ENCODE data around the gene GPATCH2.
"Not testable (repeated sequence)": the region's sequence is repeated elsewhere in the genome, so short reads cannot be mapped to it uniquely, and the experiment has no call there.

GPATCH2 gene

GRCh38 chr1:217419194-217419551, 211.7 kb downstream of the GPATCH2 start:
- Histone ChIP-seq H3K9ac (ENCODE audit: low read depth, low read length) (no peak overlapping the region), H3K9me3 (ENCODE audit: control insufficient read depth, insufficient read depth, low read length) (no peaks in the 10 kb centered on the region), H3K4me1 (ENCODE audit: insufficient read depth, low read length) (no peaks in the 10 kb centered on the region), H3K36me3 (ENCODE audit: insufficient read depth, low read length) (no peaks in the 10 kb centered on the region)

DNA sequence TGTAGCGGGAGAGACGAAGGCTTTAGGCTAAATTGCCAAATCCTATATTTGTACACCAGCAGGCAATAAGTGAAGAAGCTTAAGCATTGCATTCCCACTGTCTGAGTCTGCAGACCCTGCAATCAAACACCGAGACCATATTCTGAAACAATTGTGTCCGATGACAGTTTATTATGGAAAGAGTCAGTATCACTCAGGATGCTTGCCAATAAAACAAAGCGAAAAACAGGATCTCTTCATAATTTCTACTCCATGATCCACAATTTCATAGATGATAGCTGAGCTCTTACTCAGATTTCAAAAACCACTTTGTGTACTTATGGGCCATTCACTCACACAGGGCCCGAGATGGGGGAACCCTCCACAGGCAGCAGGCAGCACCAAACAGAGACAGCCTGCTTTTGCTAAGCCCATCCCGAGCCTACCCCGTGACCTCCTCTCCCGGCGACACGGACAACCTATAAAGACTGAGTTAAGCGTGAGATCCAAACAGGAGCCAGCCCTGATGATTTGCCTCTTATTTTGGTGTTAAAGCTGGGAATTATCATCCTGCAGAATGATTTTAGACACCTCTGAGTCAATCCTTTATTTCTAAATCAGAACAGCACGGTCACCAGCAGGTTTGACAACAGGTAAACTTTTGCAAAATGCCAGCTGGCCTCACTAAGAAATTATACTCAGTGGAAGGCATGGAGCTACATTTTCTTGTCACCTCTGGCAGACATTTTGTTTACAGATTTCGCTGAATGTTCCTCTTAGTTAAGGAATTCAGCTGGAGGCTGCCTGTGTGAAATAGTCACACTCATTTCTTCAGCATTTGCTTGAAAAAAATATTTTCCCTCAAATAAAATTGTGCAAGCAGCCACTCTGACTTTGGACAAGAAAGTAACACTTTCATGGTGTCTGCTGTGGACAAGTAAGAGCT, 212.4 kb downstream of the GPATCH2 start:
- H3K36me3 ChIP-seq (ENCODE audit: insufficient read depth, low read length): no peaks in the 10 kb centered on the region
- no peaks in the 10 kb centered on the region for H3K4me1 ChIP-seq (ENCODE audit: insufficient read depth, low read length)
- no peak overlapping the region for H3K9ac ChIP-seq (ENCODE audit: low read depth, low read length)
- H3K9me3 ChIP-seq (ENCODE audit: control insufficient read depth, insufficient read depth, low read length): no peaks in the 10 kb centered on the region

- Histone ChIP-seq H3K9me3 (ENCODE audit: control insufficient read depth, insufficient read depth, low read length) (no peaks in the 10 kb centered on the region), H3K36me3 (ENCODE audit: insufficient read depth, low read length) (no peaks in the 10 kb centered on the region), H3K9ac (ENCODE audit: low read depth, low read length) (no peak overlapping the region), H3K4me1 (ENCODE audit: insufficient read depth, low read length) (no peaks in the 10 kb centered on the region)
These were observed 213.5 kb downstream of the GPATCH2 start for GRCh38 chr1:217417363-217417762.

DNA sequence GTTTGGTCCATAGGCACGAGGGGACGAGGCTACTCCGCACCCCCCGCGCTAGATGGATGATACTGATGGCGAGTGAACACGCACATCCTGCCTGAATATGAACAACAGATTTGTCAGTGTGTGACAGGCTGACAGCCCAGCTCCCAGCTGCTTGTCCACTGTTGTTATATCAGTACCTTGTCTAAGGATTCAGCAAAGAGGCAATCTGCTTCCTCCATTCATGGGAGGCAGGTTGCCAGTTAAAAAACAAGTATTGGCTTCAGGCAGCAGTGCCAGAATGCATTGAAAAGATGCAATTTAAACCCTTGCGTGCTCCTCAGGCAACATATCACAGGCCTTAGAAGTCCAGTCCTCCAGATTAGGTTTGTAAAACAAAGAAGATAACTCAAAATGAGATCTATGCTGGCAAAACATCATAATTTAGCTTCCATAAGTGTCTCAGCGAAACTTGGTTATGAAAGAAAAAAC, 223.3 kb downstream of the GPATCH2 start:
- Histone ChIP-seq H3K9ac (ENCODE audit: low read depth, low read length) (no peak overlapping the region), H3K36me3 (ENCODE audit: insufficient read depth, low read length) (no peaks in the 10 kb centered on the region), H3K4me1 (ENCODE audit: insufficient read depth, low read length) (no peaks in the 10 kb centered on the region), H3K9me3 (ENCODE audit: control insufficient read depth, insufficient read depth, low read length) (no peaks in the 10 kb centered on the region)

- Histone ChIP-seq H3K36me3 (ENCODE audit: insufficient read depth, low read length) (no peaks in the 10 kb centered on the region), H3K9me3 (ENCODE audit: control insufficient read depth, insufficient read depth, low read length) (no peaks in the 10 kb centered on the region), H3K4me1 (ENCODE audit: insufficient read depth, low read length) (no peaks in the 10 kb centered on the region), H3K9ac (ENCODE audit: low read depth, low read length) (no peak overlapping the region)
These were observed 227.7 kb downstream of the GPATCH2 start for GRCh38 chr1:217403026-217403720.

- no peaks in the 10 kb centered on the region for H3K36me3 ChIP-seq (ENCODE audit: insufficient read depth, low read length)
- no peaks in the 10 kb centered on the region for H3K4me1 ChIP-seq (ENCODE audit: insufficient read depth, low read length)
- no peak overlapping the region for H3K9ac ChIP-seq (ENCODE audit: low read depth, low read length)
- H3K9me3 ChIP-seq (ENCODE audit: control insufficient read depth, insufficient read depth, low read length): no peaks in the 10 kb centered on the region
These were observed 228.6 kb downstream of the GPATCH2 start for GRCh38 chr1:217402301-217402700.

DNA sequence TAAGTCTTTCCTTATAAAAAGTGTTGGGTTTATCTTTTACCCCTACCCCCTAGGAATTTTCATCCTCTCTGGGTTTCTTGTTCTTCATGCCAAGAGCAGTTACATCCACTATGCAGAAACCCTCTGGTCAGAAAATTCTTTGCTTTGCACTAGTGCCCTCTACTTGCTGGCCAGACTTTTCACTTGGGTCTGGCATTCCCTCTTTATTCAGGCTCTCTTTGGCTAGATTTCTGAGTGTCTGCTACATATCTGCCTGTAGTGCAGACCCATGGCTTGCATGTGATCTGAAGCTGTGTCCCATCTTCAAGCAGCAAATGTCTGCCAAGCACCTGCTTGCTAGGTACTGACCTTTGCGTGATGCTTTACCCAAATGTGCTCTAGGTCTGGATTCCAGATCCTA, 237.0 kb downstream of the GPATCH2 start:
- H3K4me1 ChIP-seq (ENCODE audit: insufficient read depth, low read length): no peaks in the 10 kb centered on the region
- no peaks in the 10 kb centered on the region for H3K9me3 ChIP-seq (ENCODE audit: control insufficient read depth, insufficient read depth, low read length)
- H3K36me3 ChIP-seq (ENCODE audit: insufficient read depth, low read length): no peaks in the 10 kb centered on the region
- H3K9ac ChIP-seq (ENCODE audit: low read depth, low read length): no peak overlapping the region

DNA sequence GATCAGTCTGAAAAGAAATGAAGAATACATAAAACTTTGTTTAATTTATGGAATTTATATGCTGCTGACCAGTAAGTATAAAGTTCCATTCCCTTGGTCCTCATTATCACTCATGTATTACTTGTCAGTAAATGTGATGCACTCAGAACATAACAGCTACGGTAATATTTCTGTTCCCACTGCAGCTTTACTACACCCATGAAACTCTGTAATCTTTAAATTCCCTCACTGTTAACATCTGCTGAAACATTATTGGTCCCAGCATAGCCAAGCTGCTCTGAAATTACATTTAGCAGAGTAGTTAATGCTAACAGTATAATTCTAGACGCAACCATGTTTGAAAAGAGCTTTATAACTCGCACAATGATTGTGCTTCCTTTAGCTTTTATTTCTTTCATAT, 238.4 kb downstream of the GPATCH2 start:
- Histone ChIP-seq H3K9ac (ENCODE audit: low read depth, low read length) (no peak overlapping the region), H3K4me1 (ENCODE audit: insufficient read depth, low read length) (no peaks in the 10 kb centered on the region), H3K9me3 (ENCODE audit: control insufficient read depth, insufficient read depth, low read length) (no peaks in the 10 kb centered on the region), H3K36me3 (ENCODE audit: insufficient read depth, low read length) (no peaks in the 10 kb centered on the region)

DNA sequence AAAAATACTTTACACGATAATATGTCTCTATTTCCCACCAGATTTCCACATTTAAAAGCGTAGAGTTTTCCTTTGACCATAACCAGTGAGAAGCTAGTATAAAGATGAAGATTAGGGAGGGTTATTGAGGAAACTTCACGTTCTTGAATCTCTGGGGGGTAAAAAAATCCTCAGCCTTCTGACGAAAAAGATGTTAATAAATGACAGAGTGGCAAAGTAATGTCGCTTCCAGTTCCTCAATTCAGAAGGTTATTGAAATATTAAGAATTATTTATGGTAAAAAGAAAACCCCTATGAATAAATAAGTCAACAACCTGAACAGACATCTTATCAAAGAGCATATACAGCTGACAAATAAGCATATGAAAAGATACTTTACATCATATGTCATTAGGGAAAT, 241.0 kb downstream of the GPATCH2 start:
- no peaks in the 10 kb centered on the region for H3K36me3 ChIP-seq (ENCODE audit: insufficient read depth, low read length)
- H3K9me3 ChIP-seq (ENCODE audit: control insufficient read depth, insufficient read depth, low read length): no peaks in the 10 kb centered on the region
- H3K9ac ChIP-seq (ENCODE audit: low read depth, low read length): no peak overlapping the region
- H3K4me1 ChIP-seq (ENCODE audit: insufficient read depth, low read length): no peaks in the 10 kb centered on the region

DNA sequence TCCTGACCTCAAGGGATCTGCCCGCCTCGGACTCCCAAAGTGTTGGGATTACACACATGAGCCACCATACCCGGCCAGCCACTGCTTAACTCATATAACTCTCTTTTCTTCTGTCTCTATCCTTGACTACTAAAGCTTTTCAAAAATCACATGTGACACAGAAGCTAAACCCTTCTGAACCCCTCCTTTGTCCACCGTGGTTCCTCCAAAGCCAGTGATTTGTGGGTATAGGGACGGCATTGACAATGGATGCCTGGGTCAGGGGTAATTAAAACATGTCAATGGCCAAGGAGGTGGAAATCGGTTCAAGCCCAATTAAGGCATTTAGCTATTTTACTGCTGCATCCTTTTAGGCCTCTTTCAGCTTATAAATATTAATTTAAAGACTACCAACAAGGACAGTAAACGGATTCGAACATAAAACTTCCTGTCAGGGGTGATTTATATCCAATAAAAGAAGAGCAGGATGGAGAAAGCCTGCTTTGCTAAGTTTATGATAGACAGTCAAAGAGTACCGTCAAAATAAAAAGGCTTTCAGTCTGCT, 242.3 kb downstream of the GPATCH2 start:
- no peak overlapping the region for H3K9ac ChIP-seq (ENCODE audit: low read depth, low read length)
- H3K36me3 ChIP-seq (ENCODE audit: insufficient read depth, low read length): no peaks in the 10 kb centered on the region
- H3K4me1 ChIP-seq (ENCODE audit: insufficient read depth, low read length): no peaks in the 10 kb centered on the region
- no peaks in the 10 kb centered on the region for H3K9me3 ChIP-seq (ENCODE audit: control insufficient read depth, insufficient read depth, low read length)

DNA sequence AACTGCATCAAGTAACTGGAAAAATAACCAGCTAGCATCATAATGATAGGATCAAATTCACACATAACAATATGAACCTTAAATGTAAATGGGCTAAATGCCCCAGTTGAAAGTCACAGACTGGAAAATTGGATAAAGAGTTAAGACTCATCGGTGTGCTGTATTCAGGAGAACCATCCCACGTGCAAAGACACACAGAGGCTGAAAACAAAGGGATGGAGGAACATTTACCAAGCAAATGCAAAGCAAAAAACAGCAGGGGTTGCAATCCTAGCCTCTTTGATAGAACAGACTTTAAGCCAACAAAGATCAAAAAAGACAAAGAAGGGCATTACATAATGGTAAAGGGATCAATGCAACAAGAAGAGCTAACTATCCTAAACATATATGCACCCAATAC, 249.1 kb downstream of the GPATCH2 start:
- not testable (repeated sequence) for H3K9me3 ChIP-seq (ENCODE audit: control insufficient read depth, insufficient read depth, low read length); H3K9ac ChIP-seq (ENCODE audit: low read depth, low read length); H3K36me3 ChIP-seq (ENCODE audit: insufficient read depth, low read length); H3K4me1 ChIP-seq (ENCODE audit: insufficient read depth, low read length)

GRCh38 chr1:217379804-217380203, 251.1 kb downstream of the GPATCH2 start:
- H3K9ac ChIP-seq (ENCODE audit: low read depth, low read length); H3K9me3 ChIP-seq (ENCODE audit: control insufficient read depth, insufficient read depth, low read length): not testable (repeated sequence)

GRCh38 chr1:217379336-217379735, 251.6 kb downstream of the GPATCH2 start:
- Histone ChIP-seq H3K9ac (ENCODE audit: low read depth, low read length) (no peak overlapping the region), H3K36me3 (ENCODE audit: insufficient read depth, low read length) (no peaks in the 10 kb centered on the region), H3K4me1 (ENCODE audit: insufficient read depth, low read length) (peaks cover 5% of the 10 kb centered on the region; the same call in 1 of the 2 replicates), H3K9me3 (ENCODE audit: control insufficient read depth, insufficient read depth, low read length) (peaks cover 4% of the 10 kb centered on the region; the same call in 1 of the 2 replicates)

More at GRCh38 chr1:217379804-217380203, 251.1 kb downstream of the GPATCH2 start:
- not testable (repeated sequence) for H3K4me1 ChIP-seq (ENCODE audit: insufficient read depth, low read length); H3K36me3 ChIP-seq (ENCODE audit: insufficient read depth, low read length)
